Measurements from ENCODE around the gene TOPORS. TPM values are rescaled to one million over a fixed set of nuclear protein-coding genes. Genes with fewer than 3 reads are reported as not detected.

The TOPORS gene
- total and polyA plus RNA-seq, 2 experiments from 2014 or later, result 14.1 to 25.8 TPM

GRCh38 chr9:32580631-32581300, 28.4 kb upstream of the TOPORS start:
- Histone ChIP-seq H3K9me2 (replicated peaks; ENCODE audit: insufficient read depth) (no peaks in the 10 kb centered on the region), H2AFZ (no peak overlapping the region), H3K4me3 (no peak overlapping the region), H3K27ac (no peak overlapping the region), H3K4me2 (peak overlapping the region; percentile 16), H3K9me3 (ENCODE audit: low read depth) (no peaks in the 10 kb centered on the region), H3K36me3 (replicated peaks; ENCODE audit: insufficient read depth, low read depth) (no peaks in the 10 kb centered on the region), H4K20me1 (ENCODE audit: insufficient read depth, poor library complexity, severe bottlenecking) (no peaks in the 10 kb centered on the region), H3K79me2 (no peaks in the 10 kb centered on the region), H3K27me3 (no peaks in the 10 kb centered on the region), H3K4me1 (ENCODE audit: insufficient read depth) (no peaks in the 10 kb centered on the region)
- TF ChIP-seq EZH2 (IDR thresholded peaks at IDR 0.05; ENCODE audit: borderline replicate concordance) (no peak), CTCF (IDR thresholded peaks at IDR 0.05; ENCODE audit: poor library complexity) (no peak), EZH2phosphoT487 (IDR thresholded peaks at IDR 0.05; ENCODE audit: low read depth, severe bottlenecking, unreplicated experiment) (no peak)
- DNase-seq (ENCODE audit: low spot score), result no peak
- WGBS (ENCODE audit: low lambda C conversion rate, missing lambda C conversion rate), result 4% methylated on average over 3 of the region's 3 CpGs

GRCh38 chr9:32579706-32580331, 27.4 kb upstream of the TOPORS start:
- Histone ChIP-seq H3K27ac (no peak overlapping the region), H3K4me1 (ENCODE audit: insufficient read depth) (no peaks in the 10 kb centered on the region), H3K36me3 (replicated peaks; ENCODE audit: insufficient read depth, low read depth) (no peaks in the 10 kb centered on the region), H3K9me3 (ENCODE audit: low read depth) (no peaks in the 10 kb centered on the region), H3K4me3 (no peak overlapping the region), H2AFZ (no peak overlapping the region), H3K79me2 (no peaks in the 10 kb centered on the region), H3K9me2 (replicated peaks; ENCODE audit: insufficient read depth) (no peaks in the 10 kb centered on the region), H4K20me1 (ENCODE audit: insufficient read depth, poor library complexity, severe bottlenecking) (no peaks in the 10 kb centered on the region), H3K4me2 (no peak overlapping the region), H3K27me3 (no peaks in the 10 kb centered on the region)
- TF ChIP-seq CTCF (IDR thresholded peaks at IDR 0.05; ENCODE audit: poor library complexity) (peak; percentile 89), EZH2phosphoT487 (IDR thresholded peaks at IDR 0.05; ENCODE audit: low read depth, severe bottlenecking, unreplicated experiment) (no peak), EZH2 (IDR thresholded peaks at IDR 0.05; ENCODE audit: borderline replicate concordance) (no peak)
- WGBS (ENCODE audit: low lambda C conversion rate, missing lambda C conversion rate), result 22% methylated on average over 4 of the region's 4 CpGs
- DNase-seq (ENCODE audit: low spot score), result peak; percentile 73

GRCh38 chr9:32578976-32579375, 26.6 kb upstream of the TOPORS start:
- no peak for DNase-seq (ENCODE audit: low spot score)
- no peaks in the 10 kb centered on the region for H3K27me3 ChIP-seq
- H3K27ac ChIP-seq, result no peak overlapping the region
- no peak overlapping the region for H3K4me3 ChIP-seq
- no peaks in the 10 kb centered on the region for H3K36me3 ChIP-seq (replicated peaks; ENCODE audit: insufficient read depth, low read depth)
- no peaks in the 10 kb centered on the region for H3K4me1 ChIP-seq (ENCODE audit: insufficient read depth)
- 81% methylated on average over 5 of the region's 5 CpGs for WGBS (ENCODE audit: low lambda C conversion rate, missing lambda C conversion rate)
- no peaks in the 10 kb centered on the region for H4K20me1 ChIP-seq (ENCODE audit: insufficient read depth, poor library complexity, severe bottlenecking)
- no peak overlapping the region for H3K4me2 ChIP-seq
- no peak overlapping the region for H2AFZ ChIP-seq
- no peaks in the 10 kb centered on the region for H3K79me2 ChIP-seq
- no peaks in the 10 kb centered on the region for H3K9me3 ChIP-seq (ENCODE audit: low read depth)
- TF ChIP-seq CTCF (IDR thresholded peaks at IDR 0.05; ENCODE audit: poor library complexity) (no peak), EZH2phosphoT487 (IDR thresholded peaks at IDR 0.05; ENCODE audit: low read depth, severe bottlenecking, unreplicated experiment) (no peak), EZH2 (IDR thresholded peaks at IDR 0.05; ENCODE audit: borderline replicate concordance) (no peak)
- H3K9me2 ChIP-seq (replicated peaks; ENCODE audit: insufficient read depth), result no peaks in the 10 kb centered on the region
